MM.1S (cell line): ENCODE data around the gene MRPL28.

Experiments used
- DNase-seq: peaks from one replicate; pipeline ENCODE4 v3.0.0-alpha.2; 2015
- H2AFZ ChIP-seq: fragments of 300-600 bp; sonication (generic); 2 replicates; pipeline ENCODE4 v1.6.0; 2016; ENCODE audit warnings: antibody characterized with exemption, low read length
- H3F3A ChIP-seq: fragments of 300-600 bp; sonication (generic); 2 replicates; pipeline ENCODE4 v1.6.1; 2016; ENCODE audit warnings: mild to moderate bottlenecking, antibody characterized with exemption, low read length, moderate library complexity, mixed read lengths; ENCODE audit not compliant: insufficient read depth
- H3K27ac ChIP-seq: fragments of 300-600 bp; sonication (generic); 2 replicates; pipeline ENCODE4 v1.5.1; 2016; ENCODE audit warnings: mild to moderate bottlenecking, low read length
- H3K27me3 ChIP-seq: fragments of 300-600 bp; sonication (generic); replicated peaks from 2 replicates; pipeline ENCODE4 v1.6.0; 2016; ENCODE audit warnings: low read length; ENCODE audit not compliant: insufficient read depth
- H3K36me3 ChIP-seq: fragments of 300-600 bp; sonication (generic); replicated peaks from 2 replicates; pipeline ENCODE4 v1.6.1; 2016; ENCODE audit warnings: mild to moderate bottlenecking, low read length, mixed read lengths; ENCODE audit not compliant: insufficient read depth
- H3K4me1 ChIP-seq: fragments of 300-600 bp; sonication (generic); 2 replicates; pipeline ENCODE4 v1.6.1; 2016; ENCODE audit warnings: low read length, mixed read lengths
- H3K4me2 ChIP-seq: fragments of 300-600 bp; sonication (generic); 2 replicates; pipeline ENCODE4 v1.6.0; 2016; ENCODE audit warnings: low read depth, low read length
- H3K4me3 ChIP-seq: fragments of 300-600 bp; sonication (generic); 2 replicates; pipeline ENCODE4 v1.5.1; 2016; ENCODE audit warnings: low read length, mixed read lengths
- H3K79me2 ChIP-seq: fragments of 300-600 bp; sonication (generic); 2 replicates; pipeline ENCODE4 v1.6.1; 2016; ENCODE audit warnings: mixed run types, low read length, mixed read lengths
- H3K9ac ChIP-seq: fragments of 300-600 bp; sonication (generic); 2 replicates; pipeline ENCODE4 v1.6.1; 2016; ENCODE audit warnings: low read length, mixed read lengths
- H3K9me2 ChIP-seq: fragments of 300-600 bp; sonication (generic); replicated peaks from 2 replicates; pipeline ENCODE4 v1.6.1; 2016; ENCODE audit warnings: mild to moderate bottlenecking, low read length, mixed read lengths; ENCODE audit not compliant: insufficient read depth
- H3K9me3 ChIP-seq: fragments of 300-600 bp; sonication (generic); replicated peaks from 2 replicates; pipeline ENCODE4 v1.6.1; 2016; ENCODE audit warnings: mild to moderate bottlenecking, low read length, mixed read lengths; ENCODE audit not compliant: insufficient read depth
- H4K20me1 ChIP-seq: fragments of 300-600 bp; sonication (generic); 2 replicates; pipeline ENCODE4 v1.6.1; 2016; ENCODE audit warnings: mild to moderate bottlenecking, low read length, moderate library complexity, mixed read lengths; ENCODE audit not compliant: insufficient read depth
- EZH2 ChIP-seq: fragments of 300-600 bp; sonication (generic); optimal IDR thresholded peaks from 2 replicates; pipeline ENCODE3; 2017; ENCODE audit warnings: low read depth, mild to moderate bottlenecking, antibody characterized with exemption, low read length, mixed read lengths
- EZH2phosphoT487 ChIP-seq: fragments of 300-600 bp; sonication (generic); IDR thresholded peaks from 2 replicates; pipeline ENCODE4 v1.6.1; 2018; ENCODE audit warnings: antibody characterized with exemption, low read length
- TF ChIP-seq, protein P1 (sequence below): fragments of 300-600 bp; sonication (generic); IDR thresholded peaks from 2 replicates; pipeline ENCODE4 v1.5.1; 2016; ENCODE audit warnings: antibody characterized with exemption, low read length, mixed read lengths

The MRPL28 gene

DNA sequence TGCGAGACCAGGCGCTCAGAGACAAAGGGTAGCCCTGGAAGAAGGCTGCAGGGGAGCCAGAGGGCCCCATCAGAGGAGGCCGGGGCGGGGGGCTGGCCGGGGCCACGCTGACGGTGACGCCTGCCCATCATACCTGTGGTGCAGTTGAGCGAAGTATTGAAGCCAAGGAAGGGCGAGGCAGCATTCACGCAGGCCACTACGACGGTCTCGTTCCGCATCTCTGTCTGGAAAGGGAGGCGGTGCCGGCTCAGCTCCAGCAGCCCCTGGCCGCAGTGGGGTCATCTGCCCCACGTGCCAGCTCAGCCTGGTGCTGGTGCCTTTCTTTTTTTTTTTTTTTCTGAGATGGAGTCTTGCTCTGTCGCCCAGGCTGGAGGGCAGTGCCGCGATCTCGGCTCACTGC is 4.9 kb upstream of the MRPL28 start:
- Histone ChIP-seq H3K4me3 (no peak overlapping the region), H3K9me3 (no peaks in the 10 kb centered on the region), H4K20me1 (no peaks in the 10 kb centered on the region), H3K4me2 (no peak overlapping the region), H3K27ac (no peak overlapping the region), H3K4me1 (peaks cover 5% of the 10 kb centered on the region; the same call in 1 of the 2 replicates), H3K9me2 (no peaks in the 10 kb centered on the region), H3K27me3 (no peaks in the 10 kb centered on the region), H3F3A (no peaks in the 10 kb centered on the region), H3K79me2 (peaks cover 15% of the 10 kb centered on the region), H2AFZ (no peak overlapping the region), H3K36me3 (no peaks in the 10 kb centered on the region), H3K9ac (no peak overlapping the region)
- no peak for DNase-seq
- TF ChIP-seq EZH2phosphoT487 = no peak
- TF ChIP-seq EZH2 = no peak
- TF ChIP-seq, protein P1, sequence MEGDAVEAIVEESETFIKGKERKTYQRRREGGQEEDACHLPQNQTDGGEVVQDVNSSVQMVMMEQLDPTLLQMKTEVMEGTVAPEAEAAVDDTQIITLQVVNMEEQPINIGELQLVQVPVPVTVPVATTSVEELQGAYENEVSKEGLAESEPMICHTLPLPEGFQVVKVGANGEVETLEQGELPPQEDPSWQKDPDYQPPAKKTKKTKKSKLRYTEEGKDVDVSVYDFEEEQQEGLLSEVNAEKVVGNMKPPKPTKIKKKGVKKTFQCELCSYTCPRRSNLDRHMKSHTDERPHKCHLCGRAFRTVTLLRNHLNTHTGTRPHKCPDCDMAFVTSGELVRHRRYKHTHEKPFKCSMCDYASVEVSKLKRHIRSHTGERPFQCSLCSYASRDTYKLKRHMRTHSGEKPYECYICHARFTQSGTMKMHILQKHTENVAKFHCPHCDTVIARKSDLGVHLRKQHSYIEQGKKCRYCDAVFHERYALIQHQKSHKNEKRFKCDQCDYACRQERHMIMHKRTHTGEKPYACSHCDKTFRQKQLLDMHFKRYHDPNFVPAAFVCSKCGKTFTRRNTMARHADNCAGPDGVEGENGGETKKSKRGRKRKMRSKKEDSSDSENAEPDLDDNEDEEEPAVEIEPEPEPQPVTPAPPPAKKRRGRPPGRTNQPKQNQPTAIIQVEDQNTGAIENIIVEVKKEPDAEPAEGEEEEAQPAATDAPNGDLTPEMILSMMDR = no peak

DNA sequence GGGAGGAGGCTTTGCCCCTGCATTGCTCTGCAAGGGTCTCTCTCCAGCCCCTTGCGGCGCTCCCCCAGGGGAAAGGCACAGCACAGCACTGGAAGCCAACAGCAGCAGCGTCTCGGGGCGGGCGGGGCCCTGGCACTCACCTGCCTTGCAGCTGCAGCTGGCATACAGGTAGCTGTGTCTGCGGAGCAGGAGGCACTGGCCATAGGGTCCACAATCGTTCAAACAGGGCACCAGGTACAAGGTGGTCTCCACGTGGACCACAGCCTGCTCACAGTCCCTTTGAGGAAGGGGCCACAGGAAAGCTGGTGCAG is 4.2 kb upstream of the MRPL28 start:
- no peaks in the 10 kb centered on the region for H3K36me3 ChIP-seq
- no peak overlapping the region for H3K4me2 ChIP-seq
- no peaks in the 10 kb centered on the region for H3K9me2 ChIP-seq

GRCh38 chr16:373848-374615 is 3.7 kb upstream of the MRPL28 start:
- H3K4me3 ChIP-seq = no peak overlapping the region
- no peak overlapping the region for H3K4me2 ChIP-seq
- TF ChIP-seq EZH2phosphoT487 = no peak
- TF ChIP-seq EZH2 = no peak
- TF ChIP-seq, protein P1 = no peak
- H3K79me2 ChIP-seq = peaks cover 9% of the 10 kb centered on the region; the same call in 1 of the 2 replicates
- H2AFZ ChIP-seq = no peak overlapping the region
- no peaks in the 10 kb centered on the region for H3K9me3 ChIP-seq
- H3K9me2 ChIP-seq = no peaks in the 10 kb centered on the region
- H4K20me1 ChIP-seq = no peaks in the 10 kb centered on the region
- peaks cover 5% of the 10 kb centered on the region; the same call in 1 of the 2 replicates for H3K4me1 ChIP-seq
- H3K27ac ChIP-seq = no peak overlapping the region
- no peaks in the 10 kb centered on the region for H3F3A ChIP-seq
- no peaks in the 10 kb centered on the region for H3K36me3 ChIP-seq
- no peak overlapping the region for H3K9ac ChIP-seq
- no peaks in the 10 kb centered on the region for H3K27me3 ChIP-seq
- no peak for DNase-seq

More for the DNA sequence above, 4.2 kb upstream of the MRPL28 start:
- DNase-seq = no peak
- Histone ChIP-seq H3K9me3 (no peaks in the 10 kb centered on the region), H3K4me3 (no peak overlapping the region), H3K79me2 (peaks cover 13% of the 10 kb centered on the region), H3K9ac (no peak overlapping the region), H3K27ac (no peak overlapping the region), H3K4me1 (peaks cover 5% of the 10 kb centered on the region; the same call in 1 of the 2 replicates), H3F3A (no peaks in the 10 kb centered on the region), H3K27me3 (no peaks in the 10 kb centered on the region), H2AFZ (no peak overlapping the region), H4K20me1 (no peaks in the 10 kb centered on the region)
- TF ChIP-seq EZH2phosphoT487 = no peak
- TF ChIP-seq, protein P1 = no peak
- no peak for TF ChIP-seq EZH2
